GM18505 (cell line): Measurements from ENCODE around the gene RPS2.
A peak's percentile ranks its signal among the peaks of the same experiment; 100 is the strongest.
"Not testable (repeated sequence)": the region's sequence is repeated elsewhere in the genome, so short reads cannot be mapped to it uniquely, and the experiment has no call there.

Source experiments
- ATAC-seq: cut with Tn5 transposase; IDR thresholded peaks from one replicate; pipeline ENCODE4 v1.9.1; 2021; ENCODE audit not compliant: unreplicated experiment
- POLR2A ChIP-seq: IDR thresholded peaks from 4 replicates; pipeline ENCODE4 v1.6.1; 2011; ENCODE audit warnings: borderline replicate concordance; ENCODE audit not compliant: insufficient read depth, insufficient read length; ENCODE audit errors: extremely low read depth

RPS2 gene

GRCh38 chr16:1929578-1930337, 34.9 kb downstream of the RPS2 start:
- TF ChIP-seq POLR2A: no peak
- peak; percentile 87 for ATAC-seq

GRCh38 chr16:1929105-1929504, 35.5 kb downstream of the RPS2 start:
- ATAC-seq: peak; percentile 8
- no peak for TF ChIP-seq POLR2A

DNA sequence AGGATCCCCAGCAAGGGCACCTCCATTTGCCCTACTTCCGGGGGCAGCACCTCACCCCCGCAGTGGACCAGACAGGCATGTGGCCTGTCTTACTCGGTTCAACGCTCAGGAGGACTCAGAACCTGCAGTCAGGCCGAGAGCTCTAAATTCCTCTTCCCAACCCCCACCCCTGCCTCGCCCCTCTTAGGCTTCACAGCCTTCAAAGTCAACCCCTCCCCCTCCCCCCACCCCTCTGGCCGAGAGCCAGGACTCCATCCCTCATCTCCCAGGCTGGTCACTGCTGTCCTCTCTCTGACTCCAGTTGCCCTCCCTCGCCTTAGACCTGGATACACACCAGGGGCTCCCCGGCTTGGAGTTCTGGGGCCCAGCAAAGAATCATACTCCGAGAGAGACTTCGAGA, 38.4 kb downstream of the RPS2 start:
- ATAC-seq: no peak
- no peak for TF ChIP-seq POLR2A

DNA sequence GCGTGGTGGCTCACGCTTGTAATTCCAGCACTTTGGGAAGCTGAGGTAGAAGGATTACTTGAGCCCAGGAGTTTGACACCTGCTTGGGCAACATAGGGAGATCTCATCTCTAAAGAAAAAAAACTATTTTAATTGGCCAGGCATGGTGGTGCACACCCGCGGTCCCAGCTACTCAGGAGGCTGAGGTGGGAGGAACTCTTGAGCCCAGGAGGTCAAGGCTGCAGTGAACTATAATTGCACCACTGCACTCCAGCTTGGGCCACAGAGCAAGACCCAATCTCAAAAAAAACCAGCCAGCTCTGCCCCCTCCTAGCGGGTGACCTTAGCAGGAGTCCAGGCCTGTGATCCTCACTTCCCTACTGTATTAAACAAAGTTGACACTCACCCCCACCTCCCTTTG, 40.5 kb downstream of the RPS2 start:
- no peak for ATAC-seq
- TF ChIP-seq POLR2A: no peak

DNA sequence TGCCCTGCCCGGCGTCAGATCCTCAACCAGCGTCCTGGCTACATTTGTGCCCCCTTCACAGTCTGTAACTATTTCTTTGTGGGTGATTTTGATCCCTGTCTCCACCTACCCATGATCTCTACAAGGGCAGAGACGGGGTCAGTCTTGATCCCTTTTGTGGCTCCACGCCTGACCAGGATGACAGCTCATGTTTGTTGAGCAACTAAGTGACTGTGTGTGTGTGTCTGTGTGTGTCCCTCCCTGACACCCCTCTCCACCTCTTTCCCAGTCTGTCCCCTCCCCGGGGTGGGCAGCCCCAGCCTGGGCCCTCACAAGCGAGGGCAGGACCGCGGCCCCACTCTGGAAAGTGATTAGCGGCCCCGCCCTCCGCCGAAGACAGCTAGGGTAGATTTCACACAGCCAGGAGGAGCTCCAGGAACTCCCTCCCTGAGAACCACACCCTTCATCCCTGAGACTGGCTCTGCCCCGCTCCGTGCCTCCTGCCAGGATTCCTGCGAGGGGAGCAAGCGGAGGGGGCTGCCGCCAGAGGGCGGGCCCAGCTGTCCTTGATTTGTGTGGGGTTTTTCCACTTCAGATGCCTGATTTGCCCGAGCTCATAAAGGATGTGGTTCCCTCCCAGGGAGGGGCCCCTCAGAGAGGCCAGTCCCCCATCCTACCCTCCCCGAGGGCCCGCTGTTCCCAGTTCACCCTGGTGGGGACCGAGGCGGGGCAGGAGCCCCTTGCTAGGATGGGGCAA, 41.2 kb downstream of the RPS2 start:
- no peak for ATAC-seq
- no peak for TF ChIP-seq POLR2A

- no peak for TF ChIP-seq POLR2A
- no peak for ATAC-seq
Measured at GRCh38 chr16:1922357-1922756, 42.3 kb downstream of the RPS2 start.

DNA sequence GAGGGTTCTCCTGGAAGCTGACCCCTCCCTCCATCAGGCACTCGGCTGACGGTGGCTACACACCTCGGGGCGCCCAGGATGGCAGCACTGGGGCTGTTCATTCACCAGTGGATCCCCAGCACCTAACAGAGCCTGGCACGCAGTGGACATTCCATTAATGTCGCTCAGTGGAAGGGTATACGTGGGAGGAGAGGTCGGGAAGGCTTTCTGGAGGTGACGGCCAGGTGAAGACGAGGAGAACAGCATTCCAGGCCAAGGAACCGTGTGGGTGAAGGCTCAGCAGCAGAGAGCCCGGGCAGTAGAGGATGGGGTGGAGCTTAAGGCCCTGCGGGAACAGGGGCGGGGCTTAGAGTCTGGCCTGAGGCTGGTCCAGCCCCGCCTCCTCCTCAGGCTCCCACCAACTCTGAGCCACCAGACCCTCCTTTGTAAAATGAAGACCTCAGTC, 43.9 kb downstream of the RPS2 start:
- ATAC-seq: no peak
- no peak for TF ChIP-seq POLR2A

DNA sequence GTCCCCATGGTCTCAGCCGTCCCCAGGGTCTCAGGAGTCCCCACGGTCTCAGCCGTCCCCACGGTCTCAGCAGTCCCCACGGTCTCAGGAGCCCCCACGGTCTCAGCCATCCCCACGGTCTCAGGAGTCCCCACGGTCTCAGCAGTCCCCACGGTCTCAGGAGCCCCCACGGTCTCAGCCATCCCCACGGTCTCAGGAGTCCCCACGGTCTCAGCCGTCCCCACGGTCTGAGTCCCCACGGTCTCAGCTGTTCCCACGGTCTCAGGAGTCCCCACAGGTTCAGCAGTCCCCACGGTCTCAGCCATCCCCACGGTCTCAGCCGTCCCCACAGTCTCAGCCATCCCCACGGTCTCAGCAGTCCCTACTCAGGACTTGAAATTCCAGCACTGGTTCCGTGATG, 44.5 kb downstream of the RPS2 start:
- not testable (repeated sequence) for ATAC-seq

- TF ChIP-seq POLR2A: no peak
- ATAC-seq: no peak
Measured at GRCh38 chr16:1919327-1919998, 45.2 kb downstream of the RPS2 start.

DNA sequence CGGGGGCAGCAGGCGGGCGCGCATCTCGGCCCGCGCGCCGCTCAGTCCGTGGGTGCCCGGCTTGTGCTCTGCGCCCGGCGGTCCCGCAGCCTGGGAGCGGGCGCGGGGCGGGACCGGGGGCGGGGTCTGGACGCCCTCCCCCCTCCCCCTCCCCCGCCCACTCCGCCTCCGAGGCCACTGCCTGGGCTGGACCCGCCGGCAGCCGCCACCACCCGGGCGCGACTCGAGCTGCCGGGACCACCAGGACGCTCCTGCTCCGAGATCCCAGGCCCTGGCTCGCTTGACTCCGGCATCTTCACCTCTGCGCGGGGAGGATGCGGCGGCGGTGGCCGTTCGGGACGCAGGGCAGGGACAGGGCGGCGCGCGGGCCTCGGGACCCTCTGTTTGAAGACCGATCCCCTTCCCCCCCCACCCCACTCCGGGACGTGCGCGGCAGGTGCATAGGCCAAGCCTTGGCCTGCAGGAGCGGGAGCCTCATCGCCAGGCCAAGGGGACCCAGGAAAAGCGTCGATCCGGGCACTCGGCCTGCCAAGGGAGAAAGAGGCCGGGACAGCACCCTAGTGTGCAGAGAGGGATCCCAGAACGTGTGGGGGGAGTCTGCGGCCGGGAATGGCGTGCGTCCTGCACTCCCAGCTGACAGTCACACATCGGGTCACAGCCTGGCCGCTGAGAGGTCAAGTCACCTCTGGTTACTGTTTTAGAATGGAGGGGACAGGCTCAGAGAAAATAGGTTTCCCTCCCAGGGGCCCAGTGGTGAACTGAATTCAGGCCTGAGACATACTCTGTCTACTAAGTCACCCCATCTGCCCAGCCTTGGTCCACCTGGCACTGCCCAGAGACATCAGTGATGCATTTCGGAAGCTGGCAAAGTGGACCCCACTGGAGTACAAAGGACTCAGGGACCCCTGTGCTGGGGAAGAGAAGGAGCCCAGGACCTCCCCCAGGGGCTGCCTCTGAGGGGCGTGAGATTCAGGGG, 46.0 kb downstream of the RPS2 start, which contains the start of gene HS3ST6:
TSS of gene HS3ST6 (minus strand) at position 65 of the 976 bp plus-strand sequence. CDS start 92 bp downstream, outside the sequence.
- no peak for TF ChIP-seq POLR2A
- no peak for ATAC-seq

GRCh38 chr16:1917665-1918350, 46.8 kb downstream of the RPS2 start:
- no peak for ATAC-seq
- no peak for TF ChIP-seq POLR2A

DNA sequence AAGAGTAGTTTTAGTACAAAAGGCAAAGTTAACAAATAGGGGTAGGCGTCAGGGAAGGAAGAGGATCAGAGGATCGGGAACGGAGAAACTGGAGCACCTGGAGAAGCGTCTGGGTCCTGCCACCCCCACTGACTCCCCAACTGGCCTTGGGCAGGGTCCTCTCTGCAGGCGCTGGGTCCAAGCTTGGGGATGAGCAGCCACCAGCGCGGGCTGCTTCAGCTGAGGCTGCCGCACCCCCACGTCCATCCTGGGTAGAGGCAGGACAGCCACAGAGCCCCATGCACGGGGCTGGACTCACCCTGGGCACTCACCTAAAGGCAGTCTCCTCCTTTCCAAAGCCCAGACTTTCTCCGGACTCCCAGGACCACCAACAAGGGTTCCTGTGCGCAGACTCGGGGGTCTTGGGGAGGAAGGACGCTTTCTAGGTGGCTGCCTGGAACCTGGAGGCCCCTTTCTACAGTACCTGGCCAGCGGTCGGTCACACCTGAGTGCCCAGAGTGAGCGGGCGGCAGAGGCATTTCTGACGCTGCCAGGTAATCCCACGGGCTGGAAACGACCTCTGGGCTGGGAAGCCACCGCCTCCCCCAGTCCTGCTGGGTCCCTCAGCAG, 47.5 kb downstream of the RPS2 start:
- no peak for ATAC-seq
- no peak for TF ChIP-seq POLR2A
